Activated naive CD8-positive, alpha-beta T cell treated with anti-CD3 and anti-CD28 coated beads for 36 hours (primary cell): Measurements from ENCODE around the gene AGAP1. TPM values are rescaled to one million over a fixed set of nuclear protein-coding genes. Genes with fewer than 3 reads are reported as not detected.

ENCODE experiments used
- DNase-seq: peaks from one replicate; pipeline ENCODE4 v3.0.0; 2021
- H3K27ac Mint-ChIP-seq: one replicate; pipeline ENCODE4 v1.8.0; 2022; ENCODE audit warnings: mild to moderate bottlenecking, moderate library complexity, mixed read lengths
- H3K27me3 Mint-ChIP-seq: one replicate; pipeline ENCODE4 v1.8.0; 2022; ENCODE audit warnings: mild to moderate bottlenecking, mixed read lengths
- H3K36me3 Mint-ChIP-seq: one replicate; pipeline ENCODE4 v1.8.0; 2021; ENCODE audit warnings: mild to moderate bottlenecking, mixed read lengths
- H3K4me1 Mint-ChIP-seq: one replicate; pipeline ENCODE4 v1.8.0; 2021; ENCODE audit warnings: mixed read lengths
- H3K4me3 Mint-ChIP-seq: one replicate; pipeline ENCODE4 v1.8.0; 2022; ENCODE audit warnings: mild to moderate bottlenecking, moderate library complexity, mixed read lengths
- H3K9me3 Mint-ChIP-seq: one replicate; pipeline ENCODE4 v1.8.0; 2022; ENCODE audit warnings: mixed read lengths
- total RNA-seq, 2 experiments: library from RNA; stranded (reverse); gene quantifications; one replicate each; pipeline ENCODE4 v1.2.3, GENCODE V29; 2021

AGAP1 gene
- total RNA-seq, 2 experiments from 2014 or later: 0.89 to 1.4 TPM

DNA sequence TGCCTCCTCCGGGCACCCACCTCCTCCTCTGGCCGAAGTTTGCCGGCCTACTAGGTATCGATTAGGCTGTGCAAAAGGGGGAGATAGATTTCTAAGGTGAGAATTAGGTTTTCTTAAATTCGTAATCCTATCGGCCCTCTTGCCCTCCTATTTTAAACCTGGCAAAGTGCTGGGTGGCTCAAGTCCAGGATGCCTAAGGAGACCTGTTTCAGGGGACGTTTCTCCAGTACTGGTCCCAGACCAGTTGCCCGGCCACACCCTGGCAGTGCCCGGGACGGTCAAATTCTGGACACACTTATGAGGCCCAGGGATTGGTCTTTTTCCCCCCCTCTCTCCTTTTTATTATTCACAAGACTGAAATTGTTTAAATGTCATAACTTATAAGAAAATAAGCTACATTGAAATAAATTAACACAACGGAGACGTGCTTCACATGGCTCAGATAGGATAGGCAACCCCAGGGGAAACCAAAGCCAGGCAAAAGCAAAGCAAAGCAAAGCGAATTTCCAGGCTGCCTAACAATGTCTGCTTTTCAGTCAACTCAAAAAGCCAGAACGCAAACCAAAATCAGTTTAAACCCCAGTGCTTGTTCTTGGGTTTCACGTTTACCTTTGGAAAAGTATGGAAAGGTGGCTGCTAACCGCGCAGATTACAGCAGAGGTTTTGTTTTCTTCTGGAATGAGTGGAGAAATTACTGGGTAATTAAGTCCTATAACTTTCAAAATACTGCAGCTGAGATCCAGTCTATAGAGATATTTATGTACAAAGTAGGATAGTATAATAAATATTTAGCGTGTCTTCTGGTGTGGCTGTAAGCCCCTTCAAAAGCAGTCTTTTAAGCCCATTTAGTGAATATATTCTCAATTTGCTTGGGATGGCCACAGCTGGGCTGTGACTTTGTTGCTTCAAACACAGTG, 671.3 kb downstream of the AGAP1 start:
- no peak for DNase-seq
- H3K4me3 Mint-ChIP-seq: no peak overlapping the region
- peaks cover under 1% of the 10 kb centered on the region for H3K9me3 Mint-ChIP-seq
- H3K36me3 Mint-ChIP-seq: no peaks in the 10 kb centered on the region
- H3K4me1 Mint-ChIP-seq: peaks cover 15% of the 10 kb centered on the region
- H3K27me3 Mint-ChIP-seq: peaks cover 68% of the 10 kb centered on the region
- no peak overlapping the region for H3K27ac Mint-ChIP-seq

DNA sequence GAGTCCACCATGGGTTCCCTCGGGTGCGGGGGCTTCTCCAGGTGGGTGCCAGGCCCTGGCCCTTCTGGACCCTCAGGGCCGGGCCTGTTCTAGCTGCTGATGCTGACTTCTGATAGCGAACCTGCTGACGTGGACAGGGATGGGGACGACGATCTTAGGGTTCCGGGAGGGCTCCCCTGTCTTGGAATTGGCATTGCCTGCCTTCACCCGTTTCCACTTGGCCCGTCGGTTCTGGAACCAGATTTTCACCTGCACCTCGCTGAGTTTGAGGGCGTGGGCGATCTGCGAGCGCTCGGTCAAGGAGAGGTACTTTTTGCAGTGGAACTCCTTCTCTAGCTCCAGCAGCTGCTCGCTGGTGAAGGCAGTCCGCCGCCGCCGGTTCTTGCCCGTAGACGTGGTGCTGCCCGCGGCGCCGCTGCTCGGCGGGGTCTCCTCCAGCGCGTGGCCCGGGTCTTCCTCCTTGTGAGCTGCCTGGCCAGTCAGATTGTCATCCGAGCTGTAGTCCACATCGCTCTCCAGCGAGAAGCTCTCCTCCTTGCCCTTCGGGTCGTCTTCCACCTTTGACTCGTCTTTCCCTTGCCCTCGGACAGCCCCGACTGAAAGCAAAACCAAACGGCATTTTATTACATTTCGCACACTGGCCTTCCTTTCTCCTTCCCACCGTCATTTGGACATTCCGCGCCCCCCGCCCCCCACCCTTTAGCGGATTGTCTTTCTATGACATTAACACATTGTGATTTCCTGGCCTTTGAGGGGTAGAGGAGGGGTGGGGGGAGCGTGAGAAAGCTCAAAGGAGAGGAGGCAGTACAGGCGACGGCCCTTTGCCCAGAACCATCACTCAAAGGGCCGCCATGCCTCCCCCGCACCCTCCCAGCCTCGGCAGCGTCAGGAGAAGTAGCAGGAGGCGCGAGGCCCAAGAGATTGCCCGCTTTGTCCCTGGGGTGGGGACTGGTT, 672.3 kb downstream of the AGAP1 start:
- Mint-ChIP-seq H3K4me3 (peak overlapping the region; percentile 47), H3K36me3 (peaks cover 2% of the 10 kb centered on the region), H3K27me3 (peaks cover 68% of the 10 kb centered on the region), H3K27ac (peak overlapping the region; percentile 38), H3K9me3 (peaks cover 2% of the 10 kb centered on the region), H3K4me1 (peaks cover 15% of the 10 kb centered on the region)
- DNase-seq: no peak

DNA sequence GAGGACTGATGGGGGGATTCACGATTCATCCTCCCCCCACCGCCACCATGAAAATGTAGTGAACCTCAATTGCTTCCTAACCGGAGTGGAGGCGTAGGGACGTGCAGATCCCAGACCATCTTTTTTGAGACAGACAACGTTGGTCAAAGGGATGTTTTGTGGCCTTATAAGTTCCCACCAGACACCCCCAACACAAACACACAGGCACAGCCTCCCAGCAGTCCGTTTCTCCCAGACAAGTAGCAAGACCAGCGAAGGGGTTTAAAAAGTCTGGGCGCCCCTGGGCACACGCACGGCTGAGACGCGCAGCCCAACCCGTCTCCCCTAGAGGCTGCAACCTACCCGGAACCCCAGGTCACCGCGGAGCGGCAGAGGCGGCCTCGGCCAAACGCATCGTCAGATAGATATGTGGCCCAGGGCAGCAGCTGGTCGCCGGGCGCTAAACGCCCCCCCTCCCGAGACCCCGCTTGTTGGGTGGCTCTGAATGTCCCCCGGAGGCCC, 673.0 kb downstream of the AGAP1 start:
- Mint-ChIP-seq H3K27me3 (peaks cover 67% of the 10 kb centered on the region), H3K4me1 (peaks cover 15% of the 10 kb centered on the region), H3K9me3 (peaks cover 2% of the 10 kb centered on the region), H3K4me3 (no peak overlapping the region), H3K36me3 (peaks cover 2% of the 10 kb centered on the region), H3K27ac (peak overlapping the region; percentile 38)
- no peak for DNase-seq

DNA sequence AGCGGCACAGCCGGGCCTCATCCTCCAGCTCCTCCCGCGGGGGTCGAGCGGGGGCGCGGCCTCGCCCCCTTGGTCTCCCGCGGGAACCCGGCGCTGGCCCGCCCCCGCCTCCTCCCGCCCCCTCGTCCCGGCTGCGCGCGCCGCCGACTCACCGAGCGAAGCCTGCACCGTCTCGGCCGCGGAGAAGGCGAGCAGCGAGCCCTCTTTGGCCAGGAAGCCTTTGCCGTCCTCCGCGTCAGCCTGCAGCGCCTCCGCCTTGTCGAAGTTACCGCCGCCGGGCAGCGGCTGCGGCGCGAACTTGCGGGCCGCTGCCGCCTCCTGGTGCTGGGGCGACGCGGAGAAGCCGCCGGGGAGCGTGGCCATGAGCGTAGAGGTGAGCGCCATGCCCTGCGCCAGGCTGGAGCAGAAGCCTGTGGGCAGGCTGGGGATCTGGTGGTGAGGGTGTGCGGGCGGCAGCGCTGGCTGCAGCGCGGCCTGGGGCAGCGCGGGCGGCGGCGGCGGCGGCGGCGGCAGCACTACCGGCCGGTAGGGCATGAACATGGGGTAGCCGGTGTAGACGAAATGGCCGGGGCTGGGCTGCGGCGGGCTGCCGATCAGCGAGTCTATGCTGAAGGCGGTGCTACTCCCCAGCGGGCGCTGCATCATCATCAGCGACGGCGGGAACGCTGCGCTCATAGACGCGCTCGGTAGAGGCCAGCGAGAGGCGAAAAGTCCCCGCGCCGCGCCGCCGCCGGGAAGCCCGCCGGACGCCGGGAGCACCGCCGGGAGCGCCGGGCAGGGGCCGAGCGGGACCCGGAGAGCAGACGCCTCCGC, 673.7 kb downstream of the AGAP1 start:
- DNase-seq: no peak
- Mint-ChIP-seq H3K27me3 (peaks cover 67% of the 10 kb centered on the region), H3K36me3 (peaks cover 2% of the 10 kb centered on the region)

DNA sequence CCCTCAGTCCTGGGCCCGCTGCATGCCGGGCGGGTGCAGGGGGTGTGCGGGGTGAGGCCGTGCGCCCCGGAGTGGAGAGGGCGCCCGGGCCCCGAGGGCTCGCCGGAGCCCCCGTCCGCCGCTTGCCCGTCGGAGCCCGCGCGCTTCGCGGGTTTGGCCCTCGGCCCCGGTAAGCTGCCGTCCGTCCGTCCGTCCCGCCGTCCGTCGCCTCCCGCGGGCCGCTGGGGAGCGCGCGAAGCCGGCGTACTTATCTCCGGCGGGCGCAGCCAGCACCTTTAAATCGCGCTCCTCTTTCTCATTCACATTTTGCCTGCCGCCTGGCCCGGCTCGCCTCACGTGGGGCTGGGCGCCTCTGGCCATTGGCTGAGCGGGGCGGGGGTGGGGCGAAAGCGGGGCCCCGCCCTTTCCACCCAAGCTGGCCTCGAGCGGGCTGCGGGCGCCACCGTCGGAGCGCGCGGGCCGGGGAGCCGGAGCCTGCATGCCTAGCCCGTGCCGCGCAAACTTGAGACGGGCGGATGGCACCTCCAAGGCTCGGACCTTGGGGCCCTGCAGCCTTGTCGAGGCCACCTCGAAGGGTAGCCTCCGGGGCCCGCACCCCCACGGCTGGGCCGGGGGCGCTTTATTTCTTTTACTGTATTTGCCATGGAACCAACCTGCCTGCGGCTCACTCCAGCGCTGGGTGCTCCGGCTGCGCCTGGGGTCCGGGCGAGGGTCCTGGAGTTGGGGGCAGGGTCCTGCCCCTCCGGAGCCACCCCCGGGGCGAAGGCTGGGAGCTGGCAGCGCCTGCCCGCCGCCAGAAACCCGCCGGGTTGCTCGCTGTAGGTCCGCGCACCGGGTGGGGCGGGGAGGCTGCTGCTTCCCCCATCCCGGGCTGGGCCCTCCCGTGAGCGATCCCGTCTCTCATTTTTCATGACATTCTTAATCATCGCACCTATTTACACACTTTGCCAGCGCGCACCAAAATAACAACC, 674.6 kb downstream of the AGAP1 start, which contains the start of gene GBX2:
Gene GBX2 (minus strand): TSS at position 277 of the 971 bp plus-strand sequence. CDS start 415 bp downstream, outside the sequence.
- peaks cover 68% of the 10 kb centered on the region for H3K27me3 Mint-ChIP-seq
- H3K36me3 Mint-ChIP-seq: peaks cover 2% of the 10 kb centered on the region
- no peak within 1 kb of the TSS for H3K4me3 Mint-ChIP-seq
- no peak within 1 kb of the TSS for H3K27ac Mint-ChIP-seq
- no peak for DNase-seq
- peaks cover 15% of the 10 kb centered on the region for H3K4me1 Mint-ChIP-seq
- peaks cover 2% of the 10 kb centered on the region for H3K9me3 Mint-ChIP-seq

More for the DNA sequence above, 673.7 kb downstream of the AGAP1 start:
- Mint-ChIP-seq H3K9me3 (peaks cover 2% of the 10 kb centered on the region), H3K27ac (no peak overlapping the region), H3K4me3 (no peak overlapping the region), H3K4me1 (peaks cover 15% of the 10 kb centered on the region)

DNA sequence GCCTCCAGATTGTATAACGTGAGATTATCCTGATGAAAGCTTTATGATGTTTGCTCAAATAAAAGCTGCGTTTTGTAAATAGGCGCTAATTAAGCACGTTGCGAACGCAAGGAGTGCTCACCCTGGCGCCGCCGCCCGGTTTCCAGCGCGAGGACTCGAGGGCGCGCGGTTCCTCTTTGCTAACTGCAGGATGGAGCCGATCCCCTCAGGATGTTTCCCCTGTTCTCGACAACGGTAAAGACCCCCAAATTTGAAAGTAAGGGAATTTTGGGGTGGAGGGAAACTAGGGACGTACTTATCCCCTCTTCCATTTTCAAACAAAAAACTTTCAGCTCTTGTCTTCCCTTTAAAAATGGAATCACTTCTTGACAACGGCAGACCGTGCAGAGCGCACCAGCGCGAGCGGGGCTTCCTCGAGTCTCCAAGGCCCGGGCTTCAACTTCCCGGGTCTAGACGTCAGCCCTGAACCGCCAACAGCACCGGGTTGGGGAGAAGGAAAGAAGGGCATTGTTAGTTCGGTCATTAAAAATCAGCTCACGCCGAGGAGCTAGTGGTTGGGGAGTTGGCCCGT, 675.4 kb downstream of the AGAP1 start:
- Mint-ChIP-seq H3K4me3 (no peak overlapping the region), H3K4me1 (peaks cover 15% of the 10 kb centered on the region), H3K36me3 (peaks cover 2% of the 10 kb centered on the region), H3K27me3 (peaks cover 76% of the 10 kb centered on the region), H3K27ac (no peak overlapping the region), H3K9me3 (peaks cover 2% of the 10 kb centered on the region)
- DNase-seq: no peak

DNA sequence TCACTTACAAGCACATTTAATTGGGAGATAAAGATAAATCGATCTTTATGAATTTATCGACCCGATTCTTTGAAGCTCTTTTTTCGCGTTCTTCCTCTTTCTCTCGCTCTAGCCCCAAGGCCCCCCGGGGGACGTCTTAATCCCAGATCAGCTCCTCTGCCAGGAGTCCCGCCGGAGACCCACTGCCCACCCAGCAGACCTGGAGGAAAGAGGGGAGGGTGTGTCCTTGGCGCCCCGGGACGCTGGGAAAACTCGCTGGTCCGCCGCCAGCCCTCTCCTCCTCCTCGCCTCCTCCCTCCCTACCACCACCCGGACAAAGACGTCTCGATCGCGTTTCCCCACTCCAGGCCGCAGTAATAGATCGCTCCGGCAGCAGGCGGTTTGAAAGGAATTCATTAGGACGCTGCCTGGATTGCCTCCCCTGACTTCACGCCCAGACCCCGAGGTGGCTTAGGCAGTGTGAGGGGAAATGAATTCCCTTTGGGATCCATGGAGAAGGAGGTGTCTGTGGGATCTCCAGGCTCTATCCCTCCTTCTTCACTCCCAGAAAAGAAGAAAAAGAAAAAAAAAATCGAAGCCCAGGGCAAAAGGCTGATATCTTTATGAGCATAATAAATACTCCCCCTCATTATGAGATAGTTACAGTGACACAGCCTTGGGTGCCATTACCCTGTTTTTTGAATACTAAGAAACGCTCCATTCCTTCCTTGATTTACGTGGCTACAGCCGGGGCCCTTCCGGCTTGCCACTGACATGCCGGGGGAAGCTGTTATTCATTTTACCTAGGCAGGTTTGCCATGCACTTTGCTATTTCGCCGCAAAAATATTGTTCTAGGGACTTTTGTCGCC, 676.1 kb downstream of the AGAP1 start:
- Mint-ChIP-seq H3K27me3 (peaks cover 79% of the 10 kb centered on the region), H3K4me1 (peaks cover 13% of the 10 kb centered on the region), H3K9me3 (peaks cover 2% of the 10 kb centered on the region), H3K36me3 (peaks cover 2% of the 10 kb centered on the region), H3K4me3 (no peak overlapping the region), H3K27ac (no peak overlapping the region)
- DNase-seq: no peak

DNA sequence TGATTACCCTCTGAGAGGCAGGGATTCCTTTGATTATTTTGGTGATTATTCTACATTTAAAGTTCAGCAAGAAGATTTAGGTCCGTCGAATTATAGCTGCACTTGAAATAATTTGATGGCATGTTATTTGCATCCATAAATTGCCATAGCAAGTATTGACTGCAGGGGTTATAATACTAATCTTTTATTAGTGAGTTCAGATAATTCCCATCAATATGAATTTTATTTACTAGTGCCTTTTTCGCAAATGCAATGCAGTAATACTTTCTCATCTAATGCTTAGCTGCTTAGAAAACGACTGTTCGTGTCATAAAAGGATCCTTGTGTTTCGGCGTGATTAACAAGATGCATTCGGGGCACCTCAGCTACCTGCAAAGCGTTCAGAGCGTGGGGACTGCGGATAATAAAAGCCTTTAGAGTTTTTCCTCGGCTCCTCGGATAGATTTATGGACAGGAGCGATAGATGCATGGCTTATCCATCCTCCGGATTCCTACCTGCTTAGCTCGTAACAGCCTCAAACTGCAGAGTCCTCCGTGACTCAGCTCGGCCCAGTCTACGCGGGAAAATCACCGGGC, 676.8 kb downstream of the AGAP1 start:
- H3K9me3 Mint-ChIP-seq: peaks cover 2% of the 10 kb centered on the region
- DNase-seq: no peak
- H3K27me3 Mint-ChIP-seq: peaks cover 79% of the 10 kb centered on the region
- no peak overlapping the region for H3K4me3 Mint-ChIP-seq
- peaks cover 2% of the 10 kb centered on the region for H3K36me3 Mint-ChIP-seq
- no peak overlapping the region for H3K27ac Mint-ChIP-seq
- peaks cover 13% of the 10 kb centered on the region for H3K4me1 Mint-ChIP-seq

DNA sequence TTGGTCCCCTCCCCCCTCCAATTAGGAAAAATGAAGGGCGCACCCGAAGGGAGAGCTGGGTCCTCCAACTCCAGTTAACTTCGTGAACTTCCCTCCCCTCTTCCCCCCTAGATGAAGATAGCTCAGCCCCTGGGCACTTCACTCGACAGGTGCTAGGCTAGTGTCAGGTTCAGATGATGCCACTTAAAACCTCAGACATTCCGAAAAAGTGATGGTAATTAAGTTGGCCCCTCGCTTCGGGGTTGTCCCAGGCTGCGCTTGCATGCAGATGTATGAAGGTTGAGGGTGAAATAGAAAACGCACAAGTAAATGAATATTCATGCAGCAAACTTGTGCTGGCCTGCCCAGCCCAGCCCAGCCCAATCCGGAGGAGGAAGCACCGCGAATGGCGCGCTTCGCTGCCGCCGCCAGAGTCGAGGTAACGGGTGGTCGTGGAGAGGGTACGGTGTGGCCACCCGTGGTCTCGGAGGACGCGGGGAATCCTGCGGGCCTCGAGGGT, 677.4 kb downstream of the AGAP1 start:
- H3K4me3 Mint-ChIP-seq: no peak overlapping the region
- peaks cover 79% of the 10 kb centered on the region for H3K27me3 Mint-ChIP-seq
- peaks cover 2% of the 10 kb centered on the region for H3K36me3 Mint-ChIP-seq
- peaks cover 11% of the 10 kb centered on the region for H3K4me1 Mint-ChIP-seq
- peaks cover 2% of the 10 kb centered on the region for H3K9me3 Mint-ChIP-seq
- DNase-seq: no peak
- no peak overlapping the region for H3K27ac Mint-ChIP-seq

DNA sequence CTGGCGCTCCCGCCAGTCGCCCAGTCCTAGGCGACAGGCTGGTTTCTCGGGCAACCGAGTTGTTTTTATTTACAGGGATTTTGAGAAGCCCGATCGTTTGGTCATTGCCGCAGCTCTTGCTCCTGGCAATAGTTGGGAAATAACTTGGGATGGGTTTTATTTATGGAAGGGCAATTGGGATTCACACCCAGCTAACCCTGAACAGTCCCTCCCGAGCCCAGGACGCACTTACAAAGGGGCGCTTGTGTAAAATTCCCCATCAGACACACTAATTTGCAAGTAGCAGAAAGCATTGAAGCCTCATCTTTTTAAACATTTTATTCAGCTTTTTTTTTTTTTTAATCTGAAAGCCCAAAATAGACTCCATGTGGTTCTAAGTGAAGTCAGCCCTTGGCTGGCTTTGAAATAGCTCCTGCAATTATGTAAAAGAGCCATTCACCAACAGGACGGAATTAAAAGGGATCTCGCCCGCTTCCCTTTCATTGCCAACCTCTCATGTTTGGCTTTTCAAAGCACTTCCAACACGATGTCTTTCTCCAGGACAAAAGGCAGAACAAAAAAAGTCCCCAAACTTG, 677.9 kb downstream of the AGAP1 start:
- no peak overlapping the region for H3K27ac Mint-ChIP-seq
- H3K36me3 Mint-ChIP-seq: peaks cover 2% of the 10 kb centered on the region
- peaks cover 6% of the 10 kb centered on the region for H3K4me1 Mint-ChIP-seq
- peaks cover 78% of the 10 kb centered on the region for H3K27me3 Mint-ChIP-seq
- no peak overlapping the region for H3K4me3 Mint-ChIP-seq
- no peak for DNase-seq
- H3K9me3 Mint-ChIP-seq: peaks cover 2% of the 10 kb centered on the region

DNA sequence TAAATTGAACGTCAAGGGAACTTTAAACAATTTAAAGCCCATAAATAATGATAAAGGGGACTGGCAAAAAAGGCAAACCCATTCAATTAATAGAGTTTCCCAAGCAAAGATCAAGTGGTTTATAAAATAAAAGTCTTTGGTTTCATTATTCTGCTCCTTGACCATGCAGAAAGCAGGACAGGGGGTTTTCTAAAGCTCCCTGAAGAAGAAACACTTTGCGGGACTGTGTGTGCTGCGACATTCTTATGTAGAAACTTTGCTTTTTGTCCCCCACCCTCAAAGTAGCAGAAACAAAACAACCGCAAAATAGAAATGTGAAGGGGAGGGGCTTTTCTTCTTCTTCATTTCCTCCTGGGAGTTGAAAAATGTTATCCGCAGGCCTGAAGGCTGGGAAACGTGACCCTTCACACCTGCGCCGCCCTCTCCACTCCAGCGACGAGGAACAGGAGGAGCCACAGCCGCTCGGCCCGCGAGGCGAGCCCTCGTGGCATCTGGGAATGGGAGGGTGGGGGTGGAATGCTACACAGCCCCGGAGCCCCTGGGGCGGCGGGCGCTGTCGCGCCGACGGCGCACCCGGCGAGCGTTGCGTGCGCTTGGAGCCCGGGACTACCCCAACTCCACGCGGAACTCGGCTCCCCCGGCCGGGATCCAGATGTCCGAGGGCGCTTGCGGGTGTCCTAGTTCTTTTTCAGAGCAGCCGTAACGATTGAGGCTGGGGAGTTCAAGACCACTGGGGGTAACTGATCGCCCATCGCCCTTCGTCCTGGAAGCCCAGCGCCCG, 678.6 kb downstream of the AGAP1 start:
- H3K4me3 Mint-ChIP-seq: no peak overlapping the region
- peaks cover 4% of the 10 kb centered on the region for H3K4me1 Mint-ChIP-seq
- H3K27ac Mint-ChIP-seq: no peak overlapping the region

More for the DNA sequence above, 678.6 kb downstream of the AGAP1 start:
- peaks cover 2% of the 10 kb centered on the region for H3K36me3 Mint-ChIP-seq
- peaks cover 80% of the 10 kb centered on the region for H3K27me3 Mint-ChIP-seq
- H3K9me3 Mint-ChIP-seq: peaks cover 2% of the 10 kb centered on the region
- DNase-seq: no peak
